H1 (cell line): ENCODE data around the gene MAPK13. TPM values are rescaled to one million over a fixed set of nuclear protein-coding genes. Genes with fewer than 3 reads are reported as not detected.

ENCODE experiments used
- CTCF ChIA-PET: fragments of 300-600 bp; sonication (Branson Sonifier 250); formaldehyde crosslinking; loops from one replicate; lab custom pipeline; 2021; ENCODE audit not compliant: partially characterized antibody; lab: Charles Lee
- POLR2A ChIA-PET: fragments of 300-600 bp; sonication (Branson Sonifier 250); formaldehyde crosslinking; loops from one replicate; lab custom pipeline; 2021; ENCODE audit warnings: inconsistent platforms; ENCODE audit not compliant: partially characterized antibody; lab: Charles Lee
- DNase-seq, 2 experiments: peaks; one replicate each; pipeline versions ENCODE4 v3.0.0 to v3.0.0-alpha.2; 2010 to 2022; ENCODE audit warnings: low spot score in 2 of 2, low read depth in 1 of 2, mixed read lengths in 1 of 2
- FAIRE-seq: peaks from 2 replicates; lab custom pipeline; 2011; peaks lifted over from hg19 to GRCh38; lab: Jason Lieb, UNC
- H2AFZ ChIP-seq: 2 replicates; pipeline ENCODE4 v1.8.1; 2012; ENCODE audit warnings: low read length, inconsistent platforms
- H2AK5ac ChIP-seq: 2 replicates; pipeline ENCODE4 v1.6.1; 2013; ENCODE audit warnings: low read depth, low read length
- H2BK120ac ChIP-seq: replicated peaks from 2 replicates; pipeline ENCODE3; 2013; ENCODE audit warnings: low read depth, low read length, inconsistent platforms
- H2BK12ac ChIP-seq: 2 replicates; pipeline ENCODE4 v1.6.1; 2013; ENCODE audit warnings: low read depth, low read length
- H2BK15ac ChIP-seq: 2 replicates; pipeline ENCODE4 v1.6.1; 2013; ENCODE audit warnings: low read length
- H2BK20ac ChIP-seq: 2 replicates; pipeline ENCODE4 v1.6.1; 2013; ENCODE audit warnings: low read length
- H2BK5ac ChIP-seq: 2 replicates; pipeline ENCODE4 v1.6.1; 2013; ENCODE audit warnings: low read depth, low read length
- H3K14ac ChIP-seq: 2 replicates; pipeline ENCODE4 v1.6.1; 2013; ENCODE audit warnings: inconsistent platforms; ENCODE audit not compliant: insufficient read length
- H3K18ac ChIP-seq: 2 replicates; pipeline ENCODE4 v1.6.1; 2013; ENCODE audit warnings: low read length; ENCODE audit errors: extremely low read depth
- H3K23ac ChIP-seq: 2 replicates; pipeline ENCODE4 v1.6.1; 2013; ENCODE audit warnings: inconsistent platforms; ENCODE audit not compliant: insufficient read length
- H3K23me2 ChIP-seq: 2 replicates; pipeline ENCODE4 v1.6.1; 2013; ENCODE audit warnings: low read depth, low read length
- H3K27ac ChIP-seq: 2 replicates; pipeline ENCODE4 v1.6.1; 2011; ENCODE audit warnings: low read depth, low read length, inconsistent platforms
- H3K27me3 ChIP-seq, 4 experiments: replicated peaks in 1 of 4; 1 replicate in 1 of 4; 2 replicates in 3 of 4; pipeline versions ENCODE4 v1.6.1 to v1.8.1; 2011 to 2013; ENCODE audit warnings: low read length in 3 of 4, mild to moderate bottlenecking in 3 of 4, inconsistent platforms in 2 of 4, mixed read lengths in 2 of 4, moderate library complexity in 1 of 4; ENCODE audit not compliant: control insufficient read depth in 3 of 4, insufficient read depth in 3 of 4; ENCODE audit errors: extremely low read depth in 1 of 4
- H3K36me3 ChIP-seq, 4 experiments: 2 replicates each; pipeline versions ENCODE4 v1.6.1 to v1.8.1; 2011 to 2013; ENCODE audit warnings: mild to moderate bottlenecking in 4 of 4, low read length in 3 of 4, moderate library complexity in 2 of 4, control low read depth in 1 of 4, inconsistent platforms in 1 of 4; ENCODE audit not compliant: insufficient read depth in 4 of 4, control insufficient read depth in 2 of 4
- H3K4ac ChIP-seq: replicated peaks from 2 replicates; pipeline ENCODE3; 2013; ENCODE audit warnings: low read length, low read depth, mixed read lengths, inconsistent platforms; ENCODE audit not compliant: insufficient read length
- H3K4me1 ChIP-seq, 4 experiments: replicated peaks in 1 of 4; 1 replicate in 1 of 4; 2 replicates in 3 of 4; pipeline versions ENCODE4 v1.6.1 to v1.8.1; 2011 to 2013; ENCODE audit warnings: low read length in 3 of 4, inconsistent platforms in 2 of 4, mixed read lengths in 1 of 4; ENCODE audit not compliant: insufficient read depth in 4 of 4, control insufficient read depth in 3 of 4
- H3K4me2 ChIP-seq, 2 experiments: 2 replicates each; pipeline versions ENCODE4 v1.6.1 to v1.8.1; 2011 to 2013; ENCODE audit warnings: low read depth in 2 of 2, low read length in 2 of 2, control low read depth in 1 of 2, inconsistent platforms in 1 of 2, mild to moderate bottlenecking in 1 of 2; ENCODE audit not compliant: insufficient read depth in 1 of 2
- H3K4me3 ChIP-seq, 4 experiments: fragments of 200-600, 300-600 bp in 1 of 4; sonication (generic), shearing (Covaris generic), sonication (Bioruptor Twin) in 1 of 4; 2 replicates each; pipeline versions ENCODE4 v1.5.1 to v1.8.1; 2011 to 2016; ENCODE audit warnings: low read length in 4 of 4, low read depth in 3 of 4, control low read depth in 2 of 4, inconsistent platforms in 2 of 4, mild to moderate bottlenecking in 2 of 4, mixed read lengths in 1 of 4, moderate library complexity in 1 of 4; ENCODE audit not compliant: insufficient read depth in 2 of 4; ENCODE audit errors: extremely low read depth in 1 of 4
- H3K56ac ChIP-seq: replicated peaks from 2 replicates; pipeline ENCODE3; 2013; ENCODE audit warnings: low read depth, mild to moderate bottlenecking, mixed read lengths, low read length, inconsistent platforms; ENCODE audit not compliant: insufficient read length
- H3K79me1 ChIP-seq: 2 replicates; pipeline ENCODE4 v1.6.1; 2013; ENCODE audit warnings: low read depth, low read length, control low read depth
- H3K79me2 ChIP-seq, 2 experiments: 2 replicates each; pipeline versions ENCODE4 v1.6.1 to v1.8.1; 2012 to 2013; ENCODE audit warnings: low read length in 2 of 2, mild to moderate bottlenecking in 2 of 2, inconsistent platforms in 1 of 2; ENCODE audit not compliant: insufficient read depth in 2 of 2, control insufficient read depth in 1 of 2
- H3K9ac ChIP-seq, 4 experiments: replicated peaks in 1 of 4; 1 replicate in 1 of 4; 2 replicates in 3 of 4; pipeline versions ENCODE4 v1.6.1 to v1.8.1; 2011 to 2013; ENCODE audit warnings: low read depth in 3 of 4, low read length in 3 of 4, control low read depth in 2 of 4, mild to moderate bottlenecking in 2 of 4, moderate library complexity in 2 of 4, inconsistent platforms in 1 of 4; ENCODE audit errors: extremely low read depth in 1 of 4
- H3K9me3 ChIP-seq, 2 experiments: 2 replicates each; pipeline versions ENCODE4 v1.6.1 to v1.8.1; 2012 to 2013; ENCODE audit warnings: mild to moderate bottlenecking in 2 of 2, moderate library complexity in 2 of 2, control low read depth in 1 of 2, inconsistent platforms in 1 of 2, low read depth in 1 of 2, low read length in 1 of 2, mixed read lengths in 1 of 2; ENCODE audit not compliant: insufficient read depth in 2 of 2
- H4K20me1 ChIP-seq, 2 experiments: replicated peaks in 1 of 2; 2 replicates each; pipeline versions ENCODE3 to v1.8.1; 2011 to 2013; ENCODE audit warnings: inconsistent platforms in 2 of 2, low read length in 2 of 2, mild to moderate bottlenecking in 1 of 2; ENCODE audit not compliant: insufficient read depth in 2 of 2, control insufficient read depth in 1 of 2
- H4K5ac ChIP-seq: 2 replicates; pipeline ENCODE4 v1.6.1; 2013; ENCODE audit warnings: low read length, low read depth, mixed read lengths, inconsistent platforms; ENCODE audit not compliant: insufficient read length
- H4K8ac ChIP-seq: 2 replicates; pipeline ENCODE4 v1.8.0; 2013; ENCODE audit warnings: mild to moderate bottlenecking, moderate library complexity, low read length, inconsistent platforms; ENCODE audit not compliant: insufficient read depth; ENCODE audit errors: extremely low read depth
- H4K91ac ChIP-seq: replicated peaks from 2 replicates; pipeline ENCODE3; 2013; ENCODE audit warnings: low read length, mixed read lengths, inconsistent platforms; ENCODE audit not compliant: insufficient read length
- CHD1 ChIP-seq: IDR thresholded peaks from 2 replicates; pipeline ENCODE4 v1.6.1; 2012; ENCODE audit warnings: low read depth, low read length, improper control_type of control experiment
- GABPA ChIP-seq: IDR thresholded peaks from 2 replicates; pipeline ENCODE4 v1.6.1; 2011; ENCODE audit warnings: mild to moderate bottlenecking, low read length, moderate library complexity, borderline replicate concordance; ENCODE audit not compliant: insufficient read depth
- HDAC2 ChIP-seq, 2 experiments: fragments of 300-600 bp in 1 of 2; sonication (generic) in 1 of 2; IDR thresholded peaks; 2 replicates each; pipeline ENCODE4 v1.6.1; 2011 to 2012; ENCODE audit warnings: low read depth in 2 of 2, low read length in 2 of 2, mild to moderate bottlenecking in 2 of 2, moderate library complexity in 2 of 2, borderline replicate concordance in 1 of 2, inconsistent platforms in 1 of 2
- JUND ChIP-seq: IDR thresholded peaks from 2 replicates; pipeline ENCODE4 v1.6.1; 2011; ENCODE audit warnings: mild to moderate bottlenecking, improper control_type of control experiment, low read length
- SAP30 ChIP-seq: fragments of 300-600 bp; sonication (generic); IDR thresholded peaks from 2 replicates; pipeline ENCODE4 v1.7.1; 2012; ENCODE audit warnings: low read length, moderate library complexity, mild to moderate bottlenecking, inconsistent platforms; ENCODE audit not compliant: insufficient read depth, insufficient replicate concordance
- SP1 ChIP-seq: IDR thresholded peaks from 2 replicates; pipeline ENCODE4 v1.6.1; 2011; ENCODE audit warnings: low read depth, low read length
- WGBS, 2 experiments: shearing (Covaris generic) in 1 of 2; methylation state at CpG; one replicate each; pipeline versions ENCODE4 v1.1.6 to v1.1.7; 2013 to 2015; ENCODE audit warnings: low lambda C conversion rate in 2 of 2, mixed read lengths in 2 of 2, inconsistent platforms in 1 of 2, low coverage in 1 of 2, missing lambda C conversion rate in 1 of 2; ENCODE audit not compliant: insufficient replicate concordance in 2 of 2, insufficient coverage in 1 of 2, insufficient read length in 1 of 2; ENCODE audit errors: extremely low coverage in 1 of 2, missing lambda C conversion rate in 1 of 2; 5-methylcytosine and 5-hydroxymethylcytosine counted together
- polyA plus RNA-seq, 7 experiments: library from polyadenylated mRNA; depleted of rRNA in 3 of 7; stranded (reverse) in 5 of 7; unstranded in 2 of 7; fragments of >200 nt in 5 of 7; fragments of 200-250 nt in 2 of 7; gene quantifications; 1 replicate in 5 of 7; 2 replicates in 1 of 7; 4 replicates in 1 of 7; pipeline versions ENCODE4 v1.2.1 to v1.2.3, GENCODE V29; 2011 to 2013; ENCODE audit warnings: missing spikeins in 2 of 7, mixed read lengths in 2 of 7
- total RNA-seq: library from RNA; stranded (reverse); fragmentation: NEBNext Ultra II Directional; extraction: Animal tissue kit (Norgen Biotek cat#: 25700); gene quantifications from 2 replicates; pipeline ENCODE4 v1.2.1, GENCODE V29; 2021
- TF ChIP-seq, protein P1 (sequence below): IDR thresholded peaks from 2 replicates; pipeline ENCODE4 v1.6.1; 2011; ENCODE audit warnings: low read depth, mild to moderate bottlenecking, low read length; ENCODE audit not compliant: insufficient read depth

Gene MAPK13
- total and polyA plus RNA-seq, 2 of the 8 experiments (the other 6 are each of a cell fraction or from before 2014, with no cell fraction given) = 10.1 to 14.1 TPM

DNA sequence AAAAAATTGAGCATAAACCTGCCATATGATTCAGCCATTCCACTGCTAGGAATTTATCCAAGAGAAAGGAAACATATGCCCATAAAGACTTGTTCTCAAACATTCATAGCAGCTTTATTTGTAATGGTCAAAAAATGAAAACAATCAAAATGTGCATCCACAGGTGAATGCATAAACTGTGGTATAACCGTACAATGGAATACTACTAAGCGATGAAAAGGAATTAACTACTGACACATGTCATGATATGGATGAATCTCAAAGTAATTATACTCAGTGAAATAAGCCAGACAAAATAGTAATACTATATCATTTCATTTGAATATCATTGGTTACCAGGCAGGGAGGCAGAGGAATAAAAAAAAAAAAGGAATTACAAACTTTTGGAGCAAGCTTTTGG, 40.4 kb downstream of the MAPK13 start:
- H4K8ac ChIP-seq = no peak overlapping the region
- H3K23ac ChIP-seq = no peak overlapping the region
- H3K18ac ChIP-seq = no peak overlapping the region
- no peak overlapping the region for H3K27ac ChIP-seq
- ChIA-PET POLR2A (no interaction called here), CTCF (interaction anchor here (0.6 to 1.6 kb wide), 3 partner anchors 9 to 32 kb away, joined by 3 to 4 read pairs (median 4); no protein-coding TSS in a partner anchor)
- H2BK5ac ChIP-seq = no peak overlapping the region
- no peak overlapping the region for H4K5ac ChIP-seq
- no peak overlapping the region for H2AFZ ChIP-seq
- no peaks in the 10 kb centered on the region for H4K20me1 ChIP-seq
- H4K91ac ChIP-seq = no peak overlapping the region
- H2AK5ac ChIP-seq = no peak overlapping the region
- no peak overlapping the region for H3K56ac ChIP-seq
- no peak overlapping the region for H3K4me2 ChIP-seq
- no peak overlapping the region for H2BK120ac ChIP-seq
- H3K4ac ChIP-seq = no peak overlapping the region
- H3K79me2 ChIP-seq = no peaks in the 10 kb centered on the region
- TF ChIP-seq JUND (no peak), GABPA (no peak), HDAC2 (IDR thresholded peaks at IDR 0.05; ENCODE audit: borderline replicate concordance in 1 of 2, low read depth in 2 of 2, low read length in 2 of 2) (no peak), CHD1 (no peak), SAP30 (no peak), SP1 (no peak)
- TF ChIP-seq, protein P1, sequence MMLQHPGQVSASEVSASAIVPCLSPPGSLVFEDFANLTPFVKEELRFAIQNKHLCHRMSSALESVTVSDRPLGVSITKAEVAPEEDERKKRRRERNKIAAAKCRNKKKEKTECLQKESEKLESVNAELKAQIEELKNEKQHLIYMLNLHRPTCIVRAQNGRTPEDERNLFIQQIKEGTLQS = no peak
- H2BK15ac ChIP-seq = no peak overlapping the region
- H3K23me2 ChIP-seq = no peaks in the 10 kb centered on the region
- H3K27me3 ChIP-seq = no peaks in the 10 kb centered on the region
- WGBS, 2 experiments = 96% methylated on average over 2 of the region's 2 CpGs; no CpG with 5 or more reads in 1 of the 2 experiments
- no peaks in the 10 kb centered on the region for H3K79me1 ChIP-seq
- DNase-seq (no peak), FAIRE-seq (no peak)
- H3K9ac ChIP-seq = no peak overlapping the region
- no peak overlapping the region for H3K14ac ChIP-seq
- H3K36me3 ChIP-seq = no peaks in the 10 kb centered on the region
- no peak overlapping the region for H2BK12ac ChIP-seq
- H3K4me1 ChIP-seq = no peaks in the 10 kb centered on the region
- no peaks in the 10 kb centered on the region for H3K9me3 ChIP-seq
- no peak overlapping the region for H3K4me3 ChIP-seq
- no peak overlapping the region for H2BK20ac ChIP-seq
